Left lung (tissue), 10 donors: ENCODE data around the gene RNU6-7. TPM values are rescaled to one million over a fixed set of nuclear protein-coding genes. Genes with fewer than 3 reads are reported as not detected.

Experiments used
- ATAC-seq: fragments of 200-7000 bp; cut with Tn5 transposase; one replicate; pipeline ENCODE4 v1.9.1; 2020; ENCODE audit warnings: moderate library complexity
- DNase-seq, 4 donors: peaks; one replicate each; pipeline ENCODE4 v3.0.0-alpha.2; 2013 to 2020
- H3K27ac ChIP-seq, 2 donors: fragments of 200-600 bp; sonication (generic) in 1 of 2; one replicate each; pipeline versions ENCODE4 v1.5.0 to v1.8.0; 2020 to 2021
- H3K27me3 ChIP-seq, 2 donors: fragments of 200-600 bp; sonication (generic) in 1 of 2; one replicate each; pipeline versions ENCODE4 v1.5.0 to v1.8.0; 2020 to 2021
- H3K36me3 ChIP-seq, 2 donors: fragments of 200-600 bp; sonication (generic) in 1 of 2; one replicate each; pipeline versions ENCODE4 v1.5.0 to v1.8.0; 2020 to 2021
- H3K4me1 ChIP-seq, 2 donors: fragments of 200-600 bp; one replicate each; pipeline ENCODE4 v1.8.0; 2021
- H3K4me3 ChIP-seq, 2 donors: fragments of 200-600 bp; sonication (generic) in 1 of 2; one replicate each; pipeline versions ENCODE4 v1.5.0 to v1.8.0; 2020 to 2021; ENCODE audit warnings: mild to moderate bottlenecking in 1 of 2
- H3K9me3 ChIP-seq, 2 donors: fragments of 200-600 bp; sonication (generic) in 1 of 2; one replicate each; pipeline versions ENCODE4 v1.5.0 to v1.8.0; 2020 to 2021
- intact Hi-C, 2 donors: fragments of 100-400 bp; cut with DNase I; formaldehyde crosslinking; loops; one replicate each; pipeline versions ENCODE4 v1.11.2 to v1.14.2; 2022
- polyA plus RNA-seq, 6 donors: library from polyadenylated mRNA; unstranded; fragments of 120-200 nt; gene quantifications; one replicate each; pipeline ENCODE4 v1.2.1, GENCODE V29; 2013; ENCODE audit not compliant: insufficient read length in 6 of 6
- total RNA-seq, 2 donors: library from RNA; stranded (reverse); fragmentation: NEBNext Ultra II Directional; extraction: Animal tissue kit (Norgen Biotek cat#: 25700); gene quantifications; one replicate each; pipeline ENCODE4 v1.2.1, GENCODE V29; 2021
- TF ChIP-seq, protein P1 (sequence below), 2 donors: fragments of 200-600 bp; sonication (generic) in 1 of 2; IDR thresholded peaks; one replicate each; pipeline versions ENCODE4 v1.5.0 to v1.8.0; 2021; ENCODE audit warnings: antibody characterized with exemption in 2 of 2
- donor health status: DM: no; HTN: yes; CAD: no.
- donor health status: DM: no; HTN: no; CAD: no.

Gene RNU6-7
- total and polyA plus RNA-seq, 8 donors = not detected

DNA sequence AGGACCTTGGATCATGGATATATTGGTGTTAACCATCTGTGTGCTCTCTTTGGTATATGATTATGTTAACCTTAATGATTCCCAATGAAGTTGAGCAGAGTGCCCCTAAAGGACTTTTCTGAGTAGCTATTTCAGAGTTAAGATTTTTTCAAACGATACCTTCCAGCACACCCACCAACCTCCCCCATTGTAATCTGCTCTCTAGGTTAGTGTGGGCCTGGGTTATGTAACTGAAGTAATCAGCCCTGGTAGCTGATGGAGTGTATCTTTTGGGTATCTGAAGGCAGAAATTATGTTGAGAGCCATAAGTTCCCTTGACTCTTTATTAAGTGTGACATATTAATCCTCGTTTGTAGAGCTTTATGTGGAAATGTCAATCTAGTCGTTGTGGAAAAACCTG lies 48.8 kb downstream of the RNU6-7 start:
- no peak for ATAC-seq

DNA sequence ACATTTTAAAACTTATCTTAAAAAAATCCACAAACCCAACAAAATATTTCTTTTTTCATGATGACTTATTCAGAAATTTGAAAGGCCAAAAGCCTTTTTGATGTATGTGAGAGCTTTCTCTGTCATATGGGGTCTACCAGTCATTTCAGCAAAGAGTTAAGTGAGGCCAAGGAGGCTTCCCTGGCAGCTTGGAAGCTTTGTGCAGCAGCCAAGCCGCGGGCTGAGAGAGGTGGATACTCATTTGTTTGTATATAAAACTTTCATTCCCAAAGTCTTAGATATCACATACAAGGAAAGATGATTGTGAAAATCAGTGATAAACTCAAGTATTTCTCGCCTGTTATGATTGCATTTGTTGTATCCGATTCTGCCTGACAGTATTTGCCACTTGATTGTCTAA lies 49.7 kb downstream of the RNU6-7 start:
- TF ChIP-seq, protein P1, sequence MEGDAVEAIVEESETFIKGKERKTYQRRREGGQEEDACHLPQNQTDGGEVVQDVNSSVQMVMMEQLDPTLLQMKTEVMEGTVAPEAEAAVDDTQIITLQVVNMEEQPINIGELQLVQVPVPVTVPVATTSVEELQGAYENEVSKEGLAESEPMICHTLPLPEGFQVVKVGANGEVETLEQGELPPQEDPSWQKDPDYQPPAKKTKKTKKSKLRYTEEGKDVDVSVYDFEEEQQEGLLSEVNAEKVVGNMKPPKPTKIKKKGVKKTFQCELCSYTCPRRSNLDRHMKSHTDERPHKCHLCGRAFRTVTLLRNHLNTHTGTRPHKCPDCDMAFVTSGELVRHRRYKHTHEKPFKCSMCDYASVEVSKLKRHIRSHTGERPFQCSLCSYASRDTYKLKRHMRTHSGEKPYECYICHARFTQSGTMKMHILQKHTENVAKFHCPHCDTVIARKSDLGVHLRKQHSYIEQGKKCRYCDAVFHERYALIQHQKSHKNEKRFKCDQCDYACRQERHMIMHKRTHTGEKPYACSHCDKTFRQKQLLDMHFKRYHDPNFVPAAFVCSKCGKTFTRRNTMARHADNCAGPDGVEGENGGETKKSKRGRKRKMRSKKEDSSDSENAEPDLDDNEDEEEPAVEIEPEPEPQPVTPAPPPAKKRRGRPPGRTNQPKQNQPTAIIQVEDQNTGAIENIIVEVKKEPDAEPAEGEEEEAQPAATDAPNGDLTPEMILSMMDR (IDR thresholded peaks at IDR 0.05) = no peak
- no peaks in the 10 kb centered on the region for H3K9me3 ChIP-seq
- no peak overlapping the region for H3K27ac ChIP-seq
- H3K4me3 ChIP-seq = no peak overlapping the region
- H3K4me1 ChIP-seq = peaks cover 0 to 5% of the 10 kb centered on the region in 2 donors
- no peaks in the 10 kb centered on the region for H3K27me3 ChIP-seq
- ATAC-seq = no peak
- intact Hi-C loops = loop anchor here in 1 of 2 donors (5.0 kb wide), 2 partner anchors 179 to 739 kb away; no protein-coding TSS in a partner anchor
- DNase-seq = no peak
- no peaks in the 10 kb centered on the region for H3K36me3 ChIP-seq

More for the DNA sequence above, 48.8 kb downstream of the RNU6-7 start:
- Histone ChIP-seq H3K4me1 (peaks cover 0 to 5% of the 10 kb centered on the region in 2 donors), H3K27me3 (no peaks in the 10 kb centered on the region), H3K4me3 (no peak overlapping the region), H3K9me3 (no peaks in the 10 kb centered on the region), H3K27ac (no peak overlapping the region), H3K36me3 (no peaks in the 10 kb centered on the region)
- DNase-seq = no peak
- TF ChIP-seq, protein P1 (IDR thresholded peaks at IDR 0.05) = no peak
- intact Hi-C loops = loop anchor here in 1 of 2 donors (5.0 kb wide), 2 partner anchors 178 to 738 kb away; no protein-coding TSS in a partner anchor

Other genes starting within 250 kb of the RNU6-7 start
- gene ARHGAP5, start 124.7 kb upstream of the RNU6-7 start, total RNA-seq = 10 to 100 TPM; 82.4 to 88.5 TPM
- 100 to 1,000 TPM in 1 of 6 donors, 10 to 100 TPM in 5; 74.4 to 103 (median 94.5) TPM for gene ARHGAP5, start 124.7 kb upstream of the RNU6-7 start, polyA plus RNA-seq
- gene RNU6-8, start 1.2 kb downstream of the RNU6-7 start, total RNA-seq = not detected
- not detected for gene RNU6-8, start 1.2 kb downstream of the RNU6-7 start, polyA plus RNA-seq
- gene AKAP6, start 127.3 kb downstream of the RNU6-7 start, total RNA-seq = 1 to 10 TPM; 3.7 to 6.9 TPM
- gene AKAP6, start 127.3 kb downstream of the RNU6-7 start, polyA plus RNA-seq = 1 to 10 TPM; 4.1 to 7.2 (median 6.0) TPM